Ramos (cell line): ENCODE data around the gene IL6ST.
"Not testable (repeated sequence)": the region's sequence is repeated elsewhere in the genome, so short reads cannot be mapped to it uniquely, and the experiment has no call there.

Source experiments
- in situ Hi-C: fragments of 300-500 bp; cut with MboI; formaldehyde crosslinking; loops from one replicate; pipeline ENCODE4 v1.14.3; 2022; ENCODE audit warnings: low sequenced_read_pairs; ENCODE audit not compliant: unreplicated experiment

Gene IL6ST

DNA sequence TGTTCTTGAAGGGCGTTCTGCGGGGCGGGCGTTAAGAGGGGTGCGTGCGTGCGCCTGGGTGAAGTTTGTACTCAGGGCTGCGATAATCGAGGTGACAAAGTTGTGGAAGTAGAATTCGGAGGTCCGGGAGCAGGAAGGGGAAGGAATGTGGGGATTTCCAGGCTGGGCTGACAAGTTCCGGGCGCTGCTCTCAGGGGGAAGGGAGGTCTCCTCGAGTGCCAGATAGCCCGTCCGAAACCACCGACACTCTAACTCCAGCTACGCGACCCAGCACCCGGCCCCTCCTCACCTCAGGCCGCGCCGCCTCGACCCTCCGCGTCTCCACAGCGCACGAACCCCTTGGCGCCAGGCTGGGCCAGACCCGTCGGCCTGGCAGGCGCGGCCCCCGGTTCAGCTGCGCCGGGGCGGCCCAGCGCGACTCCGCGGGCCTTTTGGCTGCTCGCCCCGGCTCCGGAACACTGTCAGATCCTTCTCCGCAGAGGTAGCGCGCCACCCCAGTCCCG lies at the start of gene IL6ST:
IL6ST (minus strand) TSS at position 469 of the 503 bp plus-strand sequence. CDS start 18,685 bp downstream, outside the sequence.
- in situ Hi-C loops, result no loop called here

DNA sequence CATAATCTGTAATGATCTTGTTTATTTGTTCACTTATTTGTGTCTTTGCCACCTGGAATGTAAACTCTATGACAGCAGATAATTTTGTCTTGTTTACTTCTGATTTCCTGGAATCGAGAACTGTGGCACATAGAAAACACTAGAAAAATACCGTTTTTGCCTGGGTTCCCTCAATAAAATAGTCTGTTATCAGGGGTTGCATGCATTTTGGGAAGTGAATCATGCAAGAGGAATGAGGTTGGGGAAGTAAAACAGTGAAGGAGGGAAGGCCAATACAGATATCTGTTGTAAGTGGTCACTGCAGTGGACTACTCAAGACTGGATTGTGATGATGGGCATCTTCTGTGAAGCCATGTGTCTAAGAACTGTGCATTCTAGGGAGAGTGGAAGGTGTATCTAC lies 45.2 kb upstream of the IL6ST start:
- in situ Hi-C loops, result no loop called here

DNA sequence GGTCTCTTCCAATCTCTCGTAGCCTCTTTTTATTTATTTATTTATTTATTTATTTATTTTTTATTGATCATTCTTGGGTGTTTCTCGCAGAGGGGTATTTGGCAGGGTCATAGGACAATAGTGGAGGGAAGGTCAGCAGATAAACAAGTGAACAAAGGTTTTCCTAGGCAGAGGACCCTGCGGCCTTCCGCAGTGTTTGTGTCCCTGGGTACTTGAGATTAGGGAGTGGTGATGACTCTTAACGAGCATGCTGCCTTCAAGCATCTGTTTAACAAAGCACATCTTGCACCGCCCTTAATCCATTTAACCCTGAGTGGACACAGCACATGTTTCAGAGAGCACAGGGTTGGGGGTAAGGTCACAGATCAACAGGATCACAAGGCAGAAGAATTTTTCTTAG lies 43.4 kb upstream of the IL6ST start:
- in situ Hi-C loops, result not testable (repeated sequence)

DNA sequence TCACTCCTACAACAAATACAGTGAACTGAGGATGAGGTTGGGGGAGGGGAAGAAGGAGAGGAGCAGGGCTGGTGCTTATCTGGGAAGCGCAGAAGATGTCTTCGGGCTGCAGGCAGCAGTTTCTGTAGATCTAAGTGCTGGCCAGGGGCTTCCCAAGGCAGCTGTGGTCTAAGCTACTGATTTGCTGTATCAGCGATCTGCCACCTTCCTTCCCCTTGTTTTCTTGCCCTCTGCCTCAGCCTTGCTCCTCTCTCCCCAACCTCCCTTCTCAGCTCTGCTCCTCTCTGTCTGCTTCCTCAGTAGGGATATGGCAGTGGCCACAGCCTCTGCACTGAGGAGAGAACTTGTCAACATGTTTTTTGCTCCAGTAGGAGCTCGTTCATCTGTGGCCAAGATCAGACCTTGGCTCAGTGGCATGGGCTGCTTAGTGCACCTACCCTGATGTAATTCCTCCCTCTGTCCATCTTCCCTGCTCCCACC lies 42.8 kb upstream of the IL6ST start:
- in situ Hi-C loops, result no loop called here

DNA sequence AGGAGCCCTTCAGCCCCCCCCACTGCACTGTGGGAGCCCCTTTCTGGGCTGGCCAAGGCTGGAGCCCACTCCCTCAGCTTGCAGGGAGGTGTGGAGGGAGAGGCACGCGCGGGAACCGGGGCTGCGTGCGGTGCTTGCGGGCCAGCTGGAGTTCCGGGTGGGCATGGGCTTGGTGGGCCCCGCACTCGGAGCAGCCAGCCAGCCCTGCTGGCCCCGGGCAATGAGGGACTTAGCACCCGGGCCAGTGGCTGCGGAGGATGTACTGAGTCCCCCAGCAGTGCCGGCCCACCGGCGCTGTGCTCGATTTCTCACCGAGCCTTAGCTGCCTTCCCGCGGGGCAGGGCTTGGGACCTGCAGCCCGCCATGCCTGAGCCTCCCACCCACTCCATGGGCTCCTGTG lies 40.6 kb upstream of the IL6ST start:
- in situ Hi-C loops, result not testable (repeated sequence)

DNA sequence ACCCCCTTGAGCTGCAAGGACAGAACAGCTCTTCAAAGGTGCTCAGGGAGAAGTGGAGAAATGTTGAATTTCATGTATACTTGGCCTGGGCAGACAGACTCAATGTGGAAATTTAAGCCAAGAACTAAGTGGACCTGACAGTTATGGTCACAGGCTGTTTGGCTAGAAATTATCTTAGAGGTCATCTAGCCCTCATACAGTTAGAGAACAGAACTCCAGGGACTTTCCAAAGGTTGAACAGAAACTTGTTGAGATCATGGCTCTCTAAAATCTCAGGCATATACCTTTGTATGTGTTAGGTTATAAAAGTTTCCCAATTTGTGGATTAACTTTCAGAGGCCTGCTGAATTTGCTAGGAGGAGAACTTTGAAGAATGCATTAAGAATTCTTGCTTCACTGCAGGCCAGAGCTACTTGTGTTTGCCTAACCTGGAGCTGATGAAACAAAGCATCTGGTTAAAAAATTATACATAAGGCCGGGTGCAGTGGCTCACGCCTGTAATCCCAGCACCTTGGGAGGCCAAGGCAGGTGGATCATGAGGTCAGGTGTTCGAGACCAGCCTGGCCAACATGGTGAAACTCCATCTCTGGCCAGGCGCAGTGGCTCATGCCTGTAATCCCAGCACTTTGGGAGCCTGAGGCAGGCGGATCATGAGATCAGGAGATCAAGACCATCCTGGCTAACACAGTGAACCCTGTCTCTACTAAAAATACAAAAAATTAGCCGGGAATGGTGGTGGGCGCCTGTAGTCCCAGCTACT lies 35.3 kb upstream of the IL6ST start:
- in situ Hi-C loops, result not testable (repeated sequence)

DNA sequence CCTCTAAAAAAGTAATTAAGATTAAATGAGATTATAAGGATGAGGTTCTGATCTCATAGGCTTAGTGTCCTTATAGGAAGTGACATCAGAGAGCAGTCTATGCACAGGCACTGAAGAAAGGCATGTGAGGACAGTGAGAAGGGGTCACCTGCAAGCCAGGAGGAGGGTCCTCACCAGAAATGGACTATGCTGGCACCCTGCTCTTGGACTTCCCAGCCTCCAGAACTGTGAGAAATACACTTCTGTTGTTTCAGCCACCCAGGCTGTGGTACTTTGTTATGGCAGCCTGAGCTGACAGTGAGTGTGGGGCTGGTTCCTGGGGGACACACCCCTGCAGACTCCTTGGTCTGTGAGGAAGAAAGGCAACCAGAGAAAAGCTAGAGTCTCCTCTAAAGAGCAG lies 34.7 kb upstream of the IL6ST start:
- in situ Hi-C loops, result no loop called here

DNA sequence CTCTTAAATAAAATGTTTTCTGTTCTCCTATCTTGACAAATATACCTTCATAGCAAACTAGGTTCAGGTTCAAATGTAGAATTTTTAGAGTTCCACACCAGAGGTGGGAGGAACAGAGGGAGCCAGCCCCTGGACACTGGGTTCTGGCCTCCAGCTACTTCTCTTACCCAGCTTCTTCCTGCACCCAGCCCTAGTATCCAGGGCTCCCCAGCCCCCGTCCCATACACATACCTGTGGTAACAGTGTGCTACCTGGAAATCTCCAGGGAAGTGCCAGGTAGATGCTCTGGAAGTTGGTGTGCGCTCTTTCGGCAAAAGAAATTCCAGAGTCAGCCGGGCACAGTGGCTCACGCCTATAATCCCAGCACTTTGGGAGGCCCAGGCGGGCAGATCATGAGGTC lies 33.9 kb upstream of the IL6ST start:
- in situ Hi-C loops, result no loop called here

DNA sequence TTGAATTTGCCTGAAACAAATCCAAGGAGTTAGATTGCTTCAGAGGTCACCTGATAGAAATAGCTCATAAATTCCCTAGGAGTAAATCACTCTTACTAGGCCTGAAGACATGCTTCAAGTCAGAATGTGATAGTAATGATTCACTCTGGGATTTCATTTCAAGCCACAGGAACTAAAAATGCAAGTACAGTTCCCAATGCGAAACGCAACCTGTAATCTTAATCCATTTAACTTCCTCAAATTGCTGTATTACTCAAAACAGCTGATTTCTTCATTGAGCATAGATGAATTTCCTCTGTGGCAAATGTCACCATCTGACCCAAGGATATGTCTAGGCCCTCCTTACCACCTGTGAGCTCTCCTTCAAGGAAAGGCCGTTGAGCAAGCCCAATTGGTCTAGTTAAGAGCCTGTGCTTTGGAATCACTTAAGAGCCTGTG lies 32.1 kb upstream of the IL6ST start:
- in situ Hi-C loops, result no loop called here

DNA sequence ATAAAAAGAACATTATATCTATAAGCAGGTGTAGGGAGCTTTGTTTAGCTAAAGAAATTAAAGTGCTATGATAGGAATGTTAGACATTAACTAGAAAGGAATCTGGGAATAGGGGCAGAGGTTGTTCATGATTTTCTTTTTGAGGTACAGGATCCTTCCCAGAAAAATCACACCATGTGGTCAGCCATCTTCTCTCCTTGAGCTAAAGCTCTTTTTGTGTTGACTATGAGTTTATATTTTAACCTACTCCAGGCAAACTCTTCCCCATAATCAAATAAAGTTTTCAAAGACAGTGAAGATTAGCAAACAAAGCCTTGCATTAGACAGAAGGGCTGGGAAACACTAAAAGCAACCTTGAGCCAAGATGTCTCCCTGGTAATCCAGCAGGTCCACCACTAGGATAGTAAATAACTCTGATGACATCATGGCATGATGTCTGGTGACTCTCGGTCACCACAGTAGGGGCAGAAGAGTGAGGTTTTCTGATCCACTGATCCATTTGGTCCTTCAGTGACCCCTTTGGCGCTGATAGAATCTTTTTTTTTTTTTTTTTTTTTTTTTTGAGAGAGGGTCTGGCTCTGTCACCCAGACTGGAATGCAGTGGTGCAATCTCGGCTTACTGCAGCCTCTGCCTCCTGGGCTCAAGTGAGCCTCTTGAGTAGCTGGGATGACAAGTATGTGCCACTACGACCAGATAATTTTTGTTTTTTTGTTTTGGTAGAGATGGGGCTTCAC lies 30.6 kb upstream of the IL6ST start:
- in situ Hi-C loops, result no loop called here

DNA sequence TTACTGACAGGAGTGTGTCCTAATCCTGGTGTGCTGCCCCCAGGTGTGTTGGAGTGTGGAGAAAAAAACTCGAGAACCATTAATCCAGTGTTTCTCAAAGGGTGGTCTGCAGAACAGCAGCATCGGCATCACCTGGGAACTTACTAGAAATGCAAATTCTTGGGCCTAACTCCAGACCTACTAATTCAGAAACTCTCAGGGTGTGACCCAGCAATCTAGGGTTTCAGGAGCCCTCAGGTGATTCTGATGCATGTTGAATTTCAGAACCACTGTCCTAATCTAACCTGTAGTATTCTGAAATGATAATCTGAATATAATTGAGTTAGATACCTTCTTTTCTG lies 30.0 kb upstream of the IL6ST start:
- in situ Hi-C loops, result no loop called here

DNA sequence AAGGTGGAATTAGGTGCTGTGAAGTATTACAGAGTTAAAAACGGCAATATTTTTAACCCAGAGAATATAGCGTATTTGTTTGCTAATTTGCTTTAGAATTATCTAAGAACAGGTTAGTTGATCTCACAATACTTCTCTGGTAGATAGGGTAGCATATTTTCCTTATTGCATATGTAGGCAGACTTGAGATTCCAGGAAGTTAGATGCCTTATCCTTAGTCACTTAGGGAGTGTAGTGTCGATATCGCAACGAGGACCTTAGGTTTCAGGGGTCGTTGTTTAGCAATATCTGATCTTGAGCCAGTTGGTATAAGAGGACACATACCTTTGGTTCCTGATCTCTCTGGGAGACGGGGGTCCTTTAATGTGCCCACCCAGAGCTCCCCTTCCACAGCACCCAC lies 28.5 kb upstream of the IL6ST start:
- in situ Hi-C loops, result no loop called here

DNA sequence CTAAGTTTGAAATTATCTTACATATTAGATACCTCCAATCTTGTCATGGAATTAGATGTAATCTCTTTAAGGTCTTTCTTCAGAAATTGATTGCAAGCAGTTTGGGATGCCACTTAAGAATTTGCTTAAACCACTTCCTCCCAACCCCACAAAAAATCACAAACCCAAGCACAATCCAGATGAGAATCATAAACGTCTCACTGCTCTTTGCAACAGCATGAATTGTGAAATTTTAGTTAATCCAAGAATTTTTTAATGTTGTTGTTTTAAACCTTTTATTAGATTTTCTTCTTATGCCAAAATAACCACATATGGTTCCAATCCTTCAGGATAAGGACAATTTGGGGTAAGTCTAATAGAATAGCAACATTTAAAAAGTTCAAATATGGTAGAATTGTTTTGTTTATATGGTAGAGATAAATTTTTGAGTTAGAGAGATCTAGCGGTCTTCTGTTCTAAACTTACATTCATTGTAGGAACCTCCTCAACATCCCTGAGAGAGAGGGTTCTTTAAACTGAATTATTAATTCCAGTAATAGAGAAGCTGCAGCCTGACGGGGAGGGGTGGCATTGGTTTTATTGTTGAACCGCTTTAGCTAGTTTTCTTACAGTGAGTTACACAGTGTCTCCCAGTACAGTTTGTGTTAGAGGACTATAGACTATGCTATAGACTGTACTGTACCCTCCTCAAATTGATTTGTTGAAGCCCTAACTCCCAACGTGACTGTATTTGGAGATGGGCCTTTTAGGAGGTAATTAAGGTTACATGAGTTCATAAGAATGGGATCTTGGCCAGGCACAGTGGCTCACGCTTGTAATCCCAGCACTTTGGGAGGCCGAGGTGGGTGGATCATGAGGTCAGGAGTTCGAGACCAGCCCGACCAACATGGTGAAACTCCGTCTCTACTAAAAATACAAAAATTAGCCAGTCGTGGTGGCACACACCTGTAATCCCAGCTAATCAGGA lies 24.8 kb upstream of the IL6ST start:
- in situ Hi-C loops, result no loop called here

DNA sequence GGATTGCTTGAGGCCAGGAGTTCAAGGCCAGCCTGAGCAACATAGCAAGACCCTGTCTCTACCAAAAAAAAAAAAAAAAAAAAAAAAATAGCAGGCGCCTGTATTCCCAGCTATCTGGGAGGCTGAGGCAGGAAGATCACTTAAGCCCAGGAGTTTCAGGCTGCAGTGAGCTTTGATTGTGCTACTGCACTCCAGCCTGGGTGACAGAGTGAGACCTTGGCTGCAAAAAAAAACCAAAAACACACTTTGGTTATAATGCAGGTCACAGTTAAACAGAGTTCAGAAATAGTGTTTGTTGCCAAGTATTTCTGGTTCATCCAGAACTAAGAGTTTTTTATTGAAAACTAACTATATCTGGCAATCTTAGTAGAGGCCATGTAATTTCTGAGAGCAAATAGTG lies 24.1 kb upstream of the IL6ST start:
- in situ Hi-C loops, result no loop called here

DNA sequence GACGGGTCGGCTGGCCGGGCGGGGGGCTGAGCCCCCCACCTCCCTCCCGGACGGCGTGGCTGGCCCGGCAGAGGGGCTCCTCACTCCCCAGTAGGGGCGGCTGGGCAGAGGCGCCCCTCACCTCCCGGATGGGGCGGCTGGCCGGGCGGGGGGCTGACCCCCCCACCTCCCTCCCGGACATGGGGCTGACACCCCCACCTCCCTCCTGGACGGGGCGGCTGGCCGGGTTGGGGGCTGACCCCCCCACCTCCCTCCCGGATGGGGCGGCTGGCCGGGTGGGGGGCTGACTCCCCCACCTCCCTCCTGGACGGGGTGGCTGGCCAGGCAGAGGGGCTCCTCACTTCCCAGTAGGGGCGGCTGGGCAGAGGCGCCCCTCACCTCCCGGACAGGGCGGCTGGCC lies 19.9 kb upstream of the IL6ST start:
- in situ Hi-C loops, result not testable (repeated sequence)

DNA sequence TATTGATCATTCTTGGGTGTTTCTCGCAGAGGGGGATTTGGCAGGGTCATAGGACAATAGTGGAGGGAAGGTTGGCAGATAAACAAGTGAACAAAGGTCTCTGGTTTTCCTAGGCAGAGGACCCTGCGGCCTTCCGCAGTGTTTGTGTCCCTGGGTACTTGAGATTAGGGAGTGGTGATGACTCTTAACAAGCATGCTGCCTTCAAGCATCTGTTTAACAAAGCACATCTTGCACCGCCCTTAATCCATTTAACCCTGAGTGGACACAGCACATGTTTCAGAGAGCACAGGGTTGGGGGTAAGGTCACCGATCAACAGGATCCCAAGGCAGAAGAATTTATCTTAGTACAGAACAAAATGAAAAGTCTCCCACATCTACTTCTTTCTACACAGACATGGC lies 19.2 kb upstream of the IL6ST start:
- in situ Hi-C loops, result not testable (repeated sequence)

DNA sequence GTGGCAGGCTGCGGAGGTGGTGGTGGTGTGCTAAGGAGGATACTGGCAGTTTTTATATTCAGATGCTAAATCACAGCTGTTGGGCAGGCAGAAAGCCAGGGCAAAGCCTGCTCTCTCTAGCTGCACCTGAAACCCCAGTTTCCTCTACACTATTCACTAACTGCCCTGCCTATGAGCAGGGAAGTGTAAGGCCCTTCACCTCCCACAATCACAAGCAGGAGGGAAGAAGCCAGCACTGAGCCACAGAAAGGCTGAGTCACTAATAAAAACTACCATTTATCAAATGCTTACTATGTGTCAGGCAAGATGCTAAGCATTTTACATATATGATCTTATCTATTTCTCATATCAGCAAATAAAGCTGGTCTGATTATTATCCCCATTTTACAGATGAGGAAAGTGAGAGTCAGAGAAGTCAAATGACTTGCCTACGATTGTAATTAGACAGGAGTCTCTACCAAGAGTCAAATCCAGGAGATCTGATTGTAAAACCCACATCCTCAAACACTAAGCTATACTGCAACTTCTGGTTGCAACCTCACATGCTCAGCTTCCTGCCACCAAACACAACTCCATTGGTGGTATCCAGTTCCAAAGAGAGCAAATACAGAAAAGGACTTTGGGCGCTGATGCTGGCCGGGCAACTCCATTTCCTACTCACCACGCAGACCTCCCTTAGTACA lies 17.7 kb upstream of the IL6ST start:
- in situ Hi-C loops, result no loop called here

DNA sequence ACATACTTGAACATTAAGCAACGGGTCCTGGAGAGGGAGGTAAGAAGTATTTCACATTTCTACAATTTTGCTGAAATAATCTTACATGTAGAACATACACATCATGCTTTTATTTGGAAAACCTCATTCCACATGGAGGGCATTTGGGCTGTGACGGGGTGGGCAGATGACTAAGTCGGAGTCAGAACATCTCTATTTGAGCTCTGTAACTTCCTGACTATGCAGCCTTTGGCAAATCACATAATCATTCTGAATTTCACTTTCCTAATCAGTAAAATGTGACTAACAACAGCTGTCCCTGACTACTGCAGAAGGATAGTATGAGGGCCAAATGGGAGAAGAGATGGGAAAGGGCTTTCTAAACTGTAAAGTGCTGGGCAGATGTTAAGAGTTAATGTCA lies 17.1 kb upstream of the IL6ST start:
- in situ Hi-C loops, result no loop called here

DNA sequence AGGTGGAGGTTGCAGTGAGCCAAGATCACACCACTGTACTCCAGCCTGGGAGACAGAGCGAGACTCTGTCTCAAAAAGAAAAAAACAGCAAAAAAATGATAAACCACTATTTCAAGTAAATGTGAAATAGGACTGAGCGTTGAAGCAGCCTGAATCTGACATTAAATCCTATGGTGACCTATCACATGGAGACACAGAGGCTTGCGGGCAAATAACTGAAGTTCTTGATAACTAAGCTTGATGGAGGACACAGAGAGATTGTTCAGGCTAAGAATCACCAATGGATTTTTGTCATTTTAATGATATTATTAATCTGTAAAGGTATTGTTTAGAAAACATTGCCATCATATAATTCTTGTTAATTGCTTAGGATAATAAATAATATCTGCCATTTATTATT lies 15.7 kb upstream of the IL6ST start:
- in situ Hi-C loops, result no loop called here

DNA sequence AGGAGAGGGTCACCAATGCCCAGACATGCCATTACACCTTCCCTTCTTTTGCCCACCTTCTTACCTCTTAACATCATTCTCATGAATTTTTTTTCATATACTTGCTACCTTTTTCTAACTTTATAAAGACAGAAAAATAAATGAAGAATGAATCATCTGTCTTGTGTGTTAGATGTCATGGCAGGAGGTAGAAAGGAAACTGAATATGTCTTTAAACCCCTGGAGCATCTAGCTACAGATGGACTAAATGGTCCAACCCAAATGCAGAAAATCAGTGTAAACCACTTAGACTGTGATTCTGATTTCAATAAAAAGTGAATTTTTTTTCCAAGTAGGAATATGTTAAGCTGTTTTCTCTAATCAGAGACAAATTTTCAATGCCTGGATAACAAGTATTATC lies 11.8 kb upstream of the IL6ST start:
- in situ Hi-C loops, result no loop called here
